Neural cell (in vitro differentiated cells): ENCODE data around the gene SFXN1. TPM values are rescaled to one million over a fixed set of nuclear protein-coding genes. Genes with fewer than 3 reads are reported as not detected.

ENCODE experiments used
- H2AFZ ChIP-seq: fragments of 200-600, 300-800 bp; sonication (generic), shearing (Covaris generic); 2 replicates; pipeline ENCODE4 v1.6.0; 2014; ENCODE audit warnings: low read depth, mild to moderate bottlenecking, antibody characterized with exemption, low read length, moderate library complexity
- H3F3A ChIP-seq: fragments of 200-600 bp; shearing (Covaris generic); 2 replicates; pipeline ENCODE4 v1.6.1; 2016; ENCODE audit warnings: mild to moderate bottlenecking, moderate library complexity, mixed read lengths, antibody characterized with exemption, low read length; ENCODE audit not compliant: insufficient read depth, poor library complexity, severe bottlenecking
- H3K27ac ChIP-seq: fragments of 200-600, 300-800 bp; sonication (generic), shearing (Covaris generic); 2 replicates; pipeline ENCODE4 v1.5.1; 2014; ENCODE audit warnings: mild to moderate bottlenecking, low read length, moderate library complexity
- H3K27me3 ChIP-seq: fragments of 300-800, 200-600 bp; sonication (generic), shearing (Covaris generic); 2 replicates; pipeline ENCODE4 v1.6.0; 2014; ENCODE audit warnings: mild to moderate bottlenecking, low read depth, low read length, moderate library complexity; ENCODE audit not compliant: insufficient read depth
- H3K36me3 ChIP-seq: fragments of 300-800, 200-600 bp; sonication (generic), shearing (Covaris generic); 2 replicates; pipeline ENCODE4 v1.5.1; 2014; ENCODE audit warnings: mild to moderate bottlenecking, antibody characterized with exemption, low read length, moderate library complexity; ENCODE audit not compliant: insufficient read depth
- H3K4me2 ChIP-seq: fragments of 300-800, 200-600 bp; sonication (generic), shearing (Covaris generic); 2 replicates; pipeline ENCODE4 v1.6.0; 2014; ENCODE audit warnings: mild to moderate bottlenecking, low read length
- H3K4me3 ChIP-seq: fragments of 300-800, 200-600 bp; sonication (generic), shearing (Covaris generic); 2 replicates; pipeline ENCODE4 v1.5.1; 2014; ENCODE audit warnings: mild to moderate bottlenecking, low read length, moderate library complexity
- H3K79me2 ChIP-seq: fragments of 200-600 bp; shearing (Covaris generic); replicated peaks from 2 replicates; pipeline ENCODE4 v1.6.0; 2014; ENCODE audit warnings: mild to moderate bottlenecking, low read length, moderate library complexity; ENCODE audit not compliant: insufficient read depth
- H3K9ac ChIP-seq: fragments of 300-800, 200-600 bp; sonication (generic), shearing (Covaris generic); 2 replicates; pipeline ENCODE4 v1.6.1; 2016; ENCODE audit warnings: mild to moderate bottlenecking, low read length, mixed read lengths
- H3K9me2 ChIP-seq: fragments of 200-600 bp; shearing (Covaris generic); 2 replicates; pipeline ENCODE4 v1.6.1; 2016; ENCODE audit warnings: mild to moderate bottlenecking, low read length, mixed read lengths; ENCODE audit not compliant: insufficient read depth
- H3K9me3 ChIP-seq: fragments of 200-600, 300-800 bp; sonication (generic), shearing (Covaris generic); 2 replicates; pipeline ENCODE4 v1.6.1; 2016; ENCODE audit warnings: mild to moderate bottlenecking, mixed run types, low read length, moderate library complexity, mixed read lengths
- H4K20me1 ChIP-seq: fragments of 200-600 bp; shearing (Covaris generic); 2 replicates; pipeline ENCODE4 v1.6.1; 2016; ENCODE audit warnings: mild to moderate bottlenecking, mixed run types; ENCODE audit not compliant: insufficient read depth
- EP300 ChIP-seq: fragments of 450-650 bp; conservative IDR thresholded peaks from 2 replicates; pipeline ENCODE4 v1.6.1; 2014; ENCODE audit warnings: antibody characterized with exemption, mild to moderate bottlenecking, moderate library complexity; ENCODE audit not compliant: poor library complexity, severe bottlenecking
- EZH2 ChIP-seq: fragments of 200-600, 300-800 bp; shearing (Covaris generic), sonication (generic); IDR thresholded peaks from 2 replicates; pipeline ENCODE4 v1.6.1; 2014; ENCODE audit warnings: antibody characterized with exemption, low read length, borderline replicate concordance, mild to moderate bottlenecking; ENCODE audit not compliant: insufficient read depth, poor library complexity, severe bottlenecking
- MXI1 ChIP-seq: fragments of 450-650 bp; conservative IDR thresholded peaks from 2 replicates; pipeline ENCODE4 v1.6.1; 2014; ENCODE audit warnings: antibody characterized with exemption, mild to moderate bottlenecking; ENCODE audit not compliant: poor library complexity, severe bottlenecking
- POLR2AphosphoS5 ChIP-seq: IDR thresholded peaks from 2 replicates; pipeline ENCODE4 v1.6.1; 2012
- RAD21 ChIP-seq: fragments of 450-650 bp; conservative IDR thresholded peaks from 2 replicates; pipeline ENCODE4 v1.6.1; 2014; ENCODE audit warnings: antibody characterized with exemption, mild to moderate bottlenecking, moderate library complexity
- SMC3 ChIP-seq: fragments of 450-650 bp; conservative IDR thresholded peaks from 2 replicates; pipeline ENCODE4 v1.6.1; 2014; ENCODE audit warnings: antibody characterized with exemption, mild to moderate bottlenecking, moderate library complexity; ENCODE audit not compliant: poor library complexity
- TAF1 ChIP-seq: IDR thresholded peaks from 2 replicates; pipeline ENCODE4 v1.6.1; 2012; ENCODE audit warnings: low read depth
- polyA plus RNA-seq: library from polyadenylated mRNA; depleted of rRNA; stranded (reverse); fragments of >200 nt; gene quantifications from 2 replicates; pipeline ENCODE4 v1.2.3, GENCODE V29; 2014
- TF ChIP-seq, protein P1 (sequence below): fragments of 450-650 bp; IDR thresholded peaks from 2 replicates; pipeline ENCODE4 v1.5.1; 2014; ENCODE audit warnings: antibody characterized with exemption, mild to moderate bottlenecking, moderate library complexity; ENCODE audit not compliant: poor library complexity, severe bottlenecking
- TF ChIP-seq, protein P2 (sequence below): IDR thresholded peaks from 2 replicates; pipeline ENCODE4 v1.6.1; 2012; ENCODE audit warnings: borderline replicate concordance

The SFXN1 gene
- polyA plus RNA-seq, 1 donor from 2014 or later, result 109 TPM

GRCh38 chr5:175576591-175576990 lies 98.2 kb downstream of the SFXN1 start:
- no peaks in the 10 kb centered on the region for H3F3A ChIP-seq
- H3K4me2 ChIP-seq, result no peak overlapping the region
- H3K4me3 ChIP-seq, result no peak overlapping the region
- H2AFZ ChIP-seq, result no peak overlapping the region
- TF ChIP-seq EZH2 (no peak), SMC3 (no peak), TAF1 (no peak), POLR2AphosphoS5 (no peak), MXI1 (no peak), RAD21 (no peak), EP300 (no peak)
- TF ChIP-seq, protein P1, sequence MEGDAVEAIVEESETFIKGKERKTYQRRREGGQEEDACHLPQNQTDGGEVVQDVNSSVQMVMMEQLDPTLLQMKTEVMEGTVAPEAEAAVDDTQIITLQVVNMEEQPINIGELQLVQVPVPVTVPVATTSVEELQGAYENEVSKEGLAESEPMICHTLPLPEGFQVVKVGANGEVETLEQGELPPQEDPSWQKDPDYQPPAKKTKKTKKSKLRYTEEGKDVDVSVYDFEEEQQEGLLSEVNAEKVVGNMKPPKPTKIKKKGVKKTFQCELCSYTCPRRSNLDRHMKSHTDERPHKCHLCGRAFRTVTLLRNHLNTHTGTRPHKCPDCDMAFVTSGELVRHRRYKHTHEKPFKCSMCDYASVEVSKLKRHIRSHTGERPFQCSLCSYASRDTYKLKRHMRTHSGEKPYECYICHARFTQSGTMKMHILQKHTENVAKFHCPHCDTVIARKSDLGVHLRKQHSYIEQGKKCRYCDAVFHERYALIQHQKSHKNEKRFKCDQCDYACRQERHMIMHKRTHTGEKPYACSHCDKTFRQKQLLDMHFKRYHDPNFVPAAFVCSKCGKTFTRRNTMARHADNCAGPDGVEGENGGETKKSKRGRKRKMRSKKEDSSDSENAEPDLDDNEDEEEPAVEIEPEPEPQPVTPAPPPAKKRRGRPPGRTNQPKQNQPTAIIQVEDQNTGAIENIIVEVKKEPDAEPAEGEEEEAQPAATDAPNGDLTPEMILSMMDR, result no peak
- TF ChIP-seq, protein P2, sequence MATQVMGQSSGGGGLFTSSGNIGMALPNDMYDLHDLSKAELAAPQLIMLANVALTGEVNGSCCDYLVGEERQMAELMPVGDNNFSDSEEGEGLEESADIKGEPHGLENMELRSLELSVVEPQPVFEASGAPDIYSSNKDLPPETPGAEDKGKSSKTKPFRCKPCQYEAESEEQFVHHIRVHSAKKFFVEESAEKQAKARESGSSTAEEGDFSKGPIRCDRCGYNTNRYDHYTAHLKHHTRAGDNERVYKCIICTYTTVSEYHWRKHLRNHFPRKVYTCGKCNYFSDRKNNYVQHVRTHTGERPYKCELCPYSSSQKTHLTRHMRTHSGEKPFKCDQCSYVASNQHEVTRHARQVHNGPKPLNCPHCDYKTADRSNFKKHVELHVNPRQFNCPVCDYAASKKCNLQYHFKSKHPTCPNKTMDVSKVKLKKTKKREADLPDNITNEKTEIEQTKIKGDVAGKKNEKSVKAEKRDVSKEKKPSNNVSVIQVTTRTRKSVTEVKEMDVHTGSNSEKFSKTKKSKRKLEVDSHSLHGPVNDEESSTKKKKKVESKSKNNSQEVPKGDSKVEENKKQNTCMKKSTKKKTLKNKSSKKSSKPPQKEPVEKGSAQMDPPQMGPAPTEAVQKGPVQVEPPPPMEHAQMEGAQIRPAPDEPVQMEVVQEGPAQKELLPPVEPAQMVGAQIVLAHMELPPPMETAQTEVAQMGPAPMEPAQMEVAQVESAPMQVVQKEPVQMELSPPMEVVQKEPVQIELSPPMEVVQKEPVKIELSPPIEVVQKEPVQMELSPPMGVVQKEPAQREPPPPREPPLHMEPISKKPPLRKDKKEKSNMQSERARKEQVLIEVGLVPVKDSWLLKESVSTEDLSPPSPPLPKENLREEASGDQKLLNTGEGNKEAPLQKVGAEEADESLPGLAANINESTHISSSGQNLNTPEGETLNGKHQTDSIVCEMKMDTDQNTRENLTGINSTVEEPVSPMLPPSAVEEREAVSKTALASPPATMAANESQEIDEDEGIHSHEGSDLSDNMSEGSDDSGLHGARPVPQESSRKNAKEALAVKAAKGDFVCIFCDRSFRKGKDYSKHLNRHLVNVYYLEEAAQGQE, result no peak
- no peak overlapping the region for H3K27ac ChIP-seq
- H3K9me3 ChIP-seq, result no peaks in the 10 kb centered on the region
- H4K20me1 ChIP-seq, result no peaks in the 10 kb centered on the region
- H3K27me3 ChIP-seq, result no peaks in the 10 kb centered on the region
- no peaks in the 10 kb centered on the region for H3K9me2 ChIP-seq
- no peaks in the 10 kb centered on the region for H3K36me3 ChIP-seq
- no peaks in the 10 kb centered on the region for H3K79me2 ChIP-seq
- no peak overlapping the region for H3K9ac ChIP-seq

Other genes with a start within 250 kb of the SFXN1 start
- 0.33 and 0.72 TPM in 2 replicates for gene DRD1, start 34.4 kb upstream of the SFXN1 start, polyA plus RNA-seq
- gene HRH2, start 179.5 kb downstream of the SFXN1 start, polyA plus RNA-seq, result 0.09 TPM in 1 of 2 replicates, not detected in the other